HL-60/S4 treated with phorbol 12-myristate 13-acetate at 8.2 ng/mL for 4 days and 3 days (cell line): Measurements from ENCODE around the gene SLC6A16.
"Not testable (repeated sequence)": the region's sequence is repeated elsewhere in the genome, so short reads cannot be mapped to it uniquely, and the experiment has no call there.

Experiments
- in situ Hi-C: fragments of 300-500 bp; cut with MboI; formaldehyde crosslinking; loops from 2 replicates; pipeline ENCODE4 v1.15.0; 2022; ENCODE audit warnings: low sequenced_read_pairs

Gene SLC6A16

DNA sequence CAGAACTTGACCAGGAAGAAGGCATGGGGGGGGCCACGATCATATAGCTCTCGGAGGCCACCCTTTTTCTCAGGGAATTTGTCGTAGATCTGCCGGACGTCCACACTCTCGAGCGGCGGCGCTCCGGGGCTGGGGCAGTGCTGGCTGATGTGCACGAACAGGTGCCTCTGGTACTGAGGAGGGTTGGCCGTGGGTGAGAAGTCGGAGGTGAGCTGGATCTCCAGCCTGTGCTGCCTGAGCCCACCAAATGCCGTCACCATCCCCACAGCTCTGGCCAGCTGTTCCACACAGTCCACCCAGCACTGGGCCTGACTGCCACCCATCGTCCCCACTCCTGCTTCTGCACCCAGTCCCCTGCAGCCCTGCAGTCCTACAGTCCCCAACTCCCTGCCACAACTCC is 22.2 kb upstream of the SLC6A16 start:
- in situ Hi-C loops, result no loop called here

DNA sequence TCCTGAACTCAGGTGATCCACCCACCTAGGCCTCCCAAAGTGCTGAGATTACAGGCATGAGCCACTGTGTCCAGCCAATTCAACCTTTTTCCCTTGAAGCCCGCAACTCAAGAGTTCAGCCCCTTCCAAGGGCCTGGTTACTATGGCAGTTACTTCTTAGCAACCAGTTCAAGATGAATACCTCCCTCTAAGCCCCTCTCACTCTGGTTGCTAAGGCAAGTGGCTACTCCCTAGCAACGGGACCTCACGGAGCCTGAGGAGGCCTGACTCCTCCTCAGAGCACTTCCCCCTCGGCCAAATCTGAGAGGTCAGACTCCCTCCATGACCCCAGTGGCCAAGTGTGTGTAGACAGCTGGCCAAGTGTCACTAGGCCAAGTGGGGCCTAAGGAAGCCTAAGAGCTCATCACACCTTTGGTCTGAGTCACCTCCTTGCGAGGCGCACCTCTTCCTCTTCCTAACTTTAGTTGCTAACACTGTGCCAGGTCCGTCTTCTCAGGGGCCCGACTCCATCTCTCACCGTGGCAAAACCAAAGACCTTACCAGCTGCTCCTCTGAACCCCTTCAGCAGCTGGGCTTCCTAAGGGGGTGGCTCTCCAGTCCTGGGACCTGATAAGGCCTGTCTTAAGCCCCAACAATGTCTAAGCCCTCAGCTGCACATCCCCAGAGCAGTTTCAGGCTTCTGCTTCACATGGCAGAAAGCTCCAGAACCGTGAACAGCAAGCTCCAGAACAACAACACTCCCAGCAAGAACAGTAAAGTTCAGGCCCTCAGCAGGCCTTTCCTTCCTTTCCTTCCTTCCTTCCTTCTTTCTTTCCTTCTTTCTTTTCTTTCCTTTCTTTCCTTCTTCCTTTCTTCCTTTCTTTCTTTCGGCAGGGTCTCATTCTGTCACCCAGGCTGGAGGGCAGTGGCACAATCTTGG is 19.8 kb upstream of the SLC6A16 start:
- in situ Hi-C loops, result no loop called here

DNA sequence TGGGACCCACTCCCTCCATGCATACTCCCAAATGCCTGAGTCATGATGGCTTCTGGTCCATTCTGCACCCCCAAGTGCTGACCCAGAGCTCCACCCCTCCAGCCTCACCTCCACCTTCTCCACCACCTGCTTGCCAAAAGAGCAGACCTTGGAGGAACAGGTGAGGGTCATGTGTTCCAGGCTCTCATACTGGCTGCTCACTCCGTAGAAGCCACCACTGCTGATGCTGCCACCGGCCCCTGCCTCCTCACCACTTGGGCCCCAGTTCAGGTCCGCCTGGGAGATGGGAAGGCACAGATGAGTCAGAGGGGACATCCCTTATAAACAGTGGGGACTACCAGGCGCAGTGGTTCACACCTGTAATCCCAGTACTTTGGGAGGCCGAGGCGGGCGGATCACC is 18.1 kb upstream of the SLC6A16 start:
- in situ Hi-C loops, result no loop called here

DNA sequence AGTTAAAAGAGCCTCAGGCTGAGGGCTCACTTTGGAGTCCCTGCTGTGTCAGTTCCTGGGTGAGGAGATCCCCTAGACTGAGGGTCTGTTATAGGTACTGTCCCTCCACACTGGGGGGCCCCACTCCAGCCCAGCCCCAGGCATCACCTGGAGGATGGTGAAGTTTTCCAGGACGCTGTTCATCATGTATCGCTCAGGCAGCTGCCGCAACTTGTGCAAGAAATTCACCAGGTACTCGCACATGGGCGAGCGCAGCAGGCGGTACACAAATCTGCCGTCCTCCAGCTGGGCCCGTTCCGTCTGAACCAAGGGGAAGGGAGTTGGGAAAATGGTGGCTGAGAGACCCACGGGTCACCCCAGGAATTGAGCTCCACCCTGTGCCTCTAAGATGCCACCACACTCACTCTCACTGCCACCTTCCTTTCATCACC is 17.3 kb upstream of the SLC6A16 start:
- in situ Hi-C loops, result no loop called here

DNA sequence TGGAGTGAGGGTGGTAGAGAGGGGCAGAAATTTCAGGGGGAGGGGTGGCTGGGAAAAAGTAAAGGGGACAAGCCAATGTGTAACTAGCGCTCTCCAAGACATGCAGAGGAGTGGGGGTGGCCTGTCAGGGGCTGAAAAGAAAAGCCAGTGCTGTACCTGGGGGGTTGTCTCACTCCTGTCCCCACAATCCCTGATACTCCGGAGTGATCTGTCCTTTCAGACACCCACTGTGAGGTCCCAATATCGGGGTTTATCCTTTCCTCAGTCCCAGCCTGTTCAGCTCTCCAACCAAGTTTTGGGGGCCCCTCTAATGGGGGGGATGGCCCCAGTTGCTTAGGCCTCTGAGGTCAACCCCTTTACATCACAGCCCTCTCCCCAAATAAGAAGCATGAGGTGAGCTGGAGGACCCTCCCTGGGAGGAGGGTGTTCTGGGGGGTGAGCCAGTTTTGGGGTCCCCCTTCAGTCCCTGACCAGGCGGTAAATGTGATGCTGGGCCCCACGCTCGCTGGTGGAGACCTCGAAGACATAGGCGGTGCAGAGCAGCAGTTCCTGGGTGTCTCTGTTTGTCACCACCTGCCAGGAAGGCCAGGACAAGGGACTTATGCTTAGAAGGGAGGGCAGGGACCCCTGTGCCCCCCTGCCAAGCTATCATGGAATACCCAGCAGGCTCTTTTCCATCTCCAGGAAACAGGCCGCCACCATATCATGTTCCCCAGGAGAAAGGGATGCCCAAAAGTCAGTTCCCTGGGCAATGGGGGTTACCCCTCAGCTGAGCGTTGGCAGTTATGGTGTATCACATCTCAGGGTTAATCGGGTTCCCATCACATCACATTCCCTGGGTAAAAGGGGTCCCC is 16.1 kb upstream of the SLC6A16 start:
- in situ Hi-C loops, result no loop called here

DNA sequence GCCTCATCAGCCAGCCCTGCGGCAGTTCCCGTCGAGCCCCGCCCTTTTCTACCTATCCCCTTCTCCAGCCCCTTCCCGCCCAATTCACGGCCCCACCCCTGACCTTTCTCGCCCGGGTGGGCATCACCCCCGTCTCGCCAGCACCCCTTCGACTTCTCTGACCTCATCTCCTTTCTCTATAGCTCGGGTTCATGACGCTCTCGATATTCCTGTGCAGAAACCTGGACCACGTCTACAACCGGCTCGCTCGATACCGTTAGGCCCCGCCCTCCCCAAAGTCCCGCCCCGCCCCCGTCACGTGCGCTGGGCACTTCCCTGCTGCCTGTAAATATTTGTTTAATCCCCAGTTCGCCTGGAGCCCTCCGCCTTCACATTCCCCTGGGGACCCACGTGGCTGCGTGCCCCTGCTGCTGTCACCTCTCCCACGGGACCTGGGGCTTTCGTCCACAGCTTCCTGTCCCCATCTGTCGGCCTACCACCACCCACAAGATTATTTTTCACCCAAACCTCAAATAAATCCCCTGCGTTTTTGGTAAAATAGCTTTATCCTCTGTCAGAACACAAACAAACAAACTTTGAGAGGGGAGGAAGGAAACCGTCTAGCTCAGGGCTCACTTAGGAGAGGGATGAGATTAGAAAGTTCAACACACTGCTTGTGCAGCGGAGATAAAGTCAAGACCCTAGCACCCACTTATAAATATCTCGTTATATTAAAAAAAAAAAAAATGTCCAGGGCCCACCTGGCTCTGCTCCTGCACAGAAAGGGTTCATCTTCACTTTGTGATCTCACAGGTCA is 15.3 kb upstream of the SLC6A16 start:
- in situ Hi-C loops, result no loop called here

DNA sequence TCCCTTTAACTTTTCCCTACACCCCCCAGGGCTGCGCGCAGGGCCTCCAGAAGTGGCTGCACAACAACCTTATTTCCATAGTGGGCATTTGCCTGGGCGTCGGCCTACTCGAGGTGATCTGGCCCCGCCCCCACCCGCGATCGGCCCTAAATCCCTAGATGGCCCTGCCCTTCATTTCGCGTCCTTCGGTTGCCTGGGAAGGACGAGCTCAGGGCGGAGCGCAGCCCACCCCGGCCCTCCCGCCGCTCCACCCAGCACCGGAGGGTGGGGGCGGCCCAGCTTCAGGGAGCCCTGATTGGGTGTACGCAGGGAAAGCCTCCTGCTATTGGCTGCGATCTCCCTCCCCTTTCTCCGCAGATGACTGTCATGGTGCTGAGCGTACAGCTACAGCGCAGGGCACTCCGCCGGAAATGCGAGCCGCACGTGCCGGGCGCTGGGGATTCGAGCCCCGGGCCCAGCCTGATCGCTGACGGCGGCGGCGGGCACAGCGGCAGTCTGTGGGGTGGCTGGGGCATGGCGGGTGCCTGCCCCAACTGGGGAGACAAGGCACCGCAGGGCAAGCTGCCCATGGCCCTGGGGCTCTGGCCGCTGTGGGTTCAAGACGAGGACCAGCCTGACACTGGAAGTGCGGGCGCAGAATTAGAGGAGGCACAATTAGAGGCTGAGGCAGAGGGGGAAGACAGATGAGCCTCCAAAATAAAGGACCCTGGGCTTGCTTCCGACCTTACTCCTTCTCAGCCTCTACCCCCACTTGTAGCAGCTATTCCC is 14.5 kb upstream of the SLC6A16 start:
- in situ Hi-C loops, result no loop called here

DNA sequence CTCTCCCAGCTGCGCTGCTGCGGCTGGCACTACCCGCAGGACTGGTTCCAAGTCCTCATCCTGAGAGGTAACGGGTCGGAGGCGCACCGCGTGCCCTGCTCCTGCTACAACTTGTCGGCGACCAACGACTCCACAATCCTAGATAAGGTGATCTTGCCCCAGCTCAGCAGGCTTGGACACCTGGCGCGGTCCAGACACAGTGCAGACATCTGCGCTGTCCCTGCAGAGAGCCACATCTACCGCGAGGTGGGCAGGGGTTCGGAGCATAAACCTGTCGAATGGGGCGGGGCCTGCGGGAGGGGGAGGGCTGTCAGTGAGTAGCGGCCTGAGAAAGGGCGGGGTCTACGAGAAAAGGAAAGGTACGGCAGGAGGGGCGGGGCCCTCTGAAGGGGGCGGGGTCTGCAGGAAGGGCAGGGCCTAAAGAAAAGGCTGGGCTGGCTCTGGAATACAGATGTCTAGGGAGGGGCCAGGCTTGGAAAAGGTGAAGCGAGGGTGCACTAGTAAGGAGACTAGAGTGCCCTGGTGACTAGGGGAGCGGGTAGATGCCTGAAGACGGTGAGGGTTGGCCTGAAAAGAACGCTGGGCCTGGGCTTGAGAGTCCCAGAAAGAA is 13.8 kb upstream of the SLC6A16 start:
- in situ Hi-C loops, result no loop called here

DNA sequence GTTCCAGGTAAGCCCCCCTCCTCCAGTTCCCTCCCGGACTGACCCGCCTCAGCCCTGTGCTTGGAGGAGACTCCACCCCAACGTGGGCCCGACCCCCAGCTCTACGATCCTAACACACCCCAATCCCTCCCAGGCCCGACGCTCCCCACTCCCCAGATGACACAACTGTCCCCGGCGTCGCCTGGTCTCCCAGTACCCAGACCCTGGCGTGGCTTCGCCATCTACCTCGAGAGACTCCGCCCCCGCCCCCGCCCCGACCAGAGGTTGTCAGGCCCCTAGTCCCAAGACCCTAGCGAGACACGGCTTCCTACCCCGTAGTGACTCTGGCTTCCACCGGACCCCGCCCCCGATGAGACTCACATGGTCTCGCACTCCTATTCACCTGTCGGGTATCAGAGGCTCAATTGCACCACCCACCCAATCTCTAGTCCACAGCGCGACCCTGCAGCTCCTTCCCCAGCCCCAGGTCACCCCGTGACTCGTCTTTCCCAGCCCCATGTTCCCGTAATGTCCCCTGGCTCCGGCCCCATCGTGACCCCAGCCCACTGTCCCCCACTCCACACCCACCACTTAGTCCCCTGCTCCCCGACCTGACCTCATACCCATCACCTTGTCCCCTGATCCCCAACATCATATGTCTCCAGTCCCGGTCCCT is 13.2 kb upstream of the SLC6A16 start:
- in situ Hi-C loops, result no loop called here

DNA sequence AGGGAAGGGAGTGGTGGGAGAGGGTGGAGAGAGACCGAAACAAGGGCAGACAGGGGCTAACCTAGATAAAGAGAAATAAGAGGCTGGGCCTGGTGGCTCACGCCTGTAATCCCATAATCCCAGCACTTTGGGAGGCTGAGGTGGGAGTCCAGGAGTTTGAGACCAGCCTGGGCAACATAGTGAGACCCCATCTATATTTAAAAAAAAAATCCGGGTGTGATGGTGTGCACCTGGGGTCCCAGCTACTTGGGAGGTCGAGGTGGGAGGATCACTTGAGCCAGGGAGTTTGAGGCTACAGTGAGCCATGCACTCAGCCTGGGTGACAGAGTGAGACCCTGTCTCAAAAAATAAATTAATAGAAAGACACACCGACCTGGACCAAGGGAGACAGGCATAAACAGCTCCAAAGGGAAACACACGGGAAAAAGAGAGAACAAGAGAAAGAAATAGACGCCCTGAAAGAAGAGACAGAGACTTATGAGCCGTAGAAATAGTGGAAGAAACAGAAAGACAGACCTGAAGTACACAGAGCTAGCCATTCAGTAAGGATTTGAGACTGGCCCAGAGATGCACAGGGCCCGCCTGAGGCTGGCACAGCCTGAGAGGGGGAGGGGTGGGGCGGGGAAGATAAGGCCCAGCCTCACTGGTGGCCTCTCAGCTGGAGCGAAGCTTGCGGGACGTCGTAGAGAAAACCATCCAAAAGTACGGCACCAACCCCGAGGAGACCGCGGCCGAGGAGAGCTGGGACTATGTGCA is 12.5 kb upstream of the SLC6A16 start:
- in situ Hi-C loops, result no loop called here

DNA sequence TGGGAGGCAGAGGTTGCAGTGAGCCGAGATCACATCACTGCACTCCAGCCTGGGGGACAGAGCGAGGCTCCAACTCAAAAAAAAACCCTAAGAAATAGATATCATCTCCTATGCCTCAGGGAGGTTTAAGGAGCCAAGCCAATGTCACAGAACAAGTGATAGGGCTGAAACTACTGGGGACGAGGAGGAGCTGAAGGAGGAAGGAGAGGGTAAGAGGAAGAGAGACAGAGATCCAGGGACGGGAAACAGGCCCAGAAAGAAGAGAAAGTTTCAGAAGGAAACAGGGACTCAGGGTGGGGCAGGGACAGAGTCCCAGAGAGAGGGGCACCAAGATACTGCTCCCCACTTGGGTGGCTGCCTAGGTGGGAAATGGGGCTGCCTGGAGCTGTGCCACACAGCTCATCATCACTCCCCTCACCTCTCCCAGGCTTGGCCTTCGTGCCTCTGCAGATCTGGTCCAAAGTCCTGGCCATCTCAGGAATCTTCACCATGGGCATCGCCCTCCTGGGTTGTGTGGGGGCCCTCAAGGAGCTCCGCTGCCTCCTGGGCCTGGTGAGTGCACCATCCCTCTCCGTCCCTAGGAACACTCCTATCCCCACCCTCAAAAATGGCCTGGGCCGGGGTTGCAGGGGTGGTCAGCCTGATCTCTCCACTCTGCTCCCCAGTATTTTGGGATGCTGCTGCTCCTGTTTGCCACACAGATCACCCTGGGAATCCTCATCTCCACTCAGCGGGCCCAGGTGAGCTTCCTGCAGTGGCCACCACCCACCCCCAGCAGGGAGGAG is 11.7 kb upstream of the SLC6A16 start:
- in situ Hi-C loops, result no loop called here

DNA sequence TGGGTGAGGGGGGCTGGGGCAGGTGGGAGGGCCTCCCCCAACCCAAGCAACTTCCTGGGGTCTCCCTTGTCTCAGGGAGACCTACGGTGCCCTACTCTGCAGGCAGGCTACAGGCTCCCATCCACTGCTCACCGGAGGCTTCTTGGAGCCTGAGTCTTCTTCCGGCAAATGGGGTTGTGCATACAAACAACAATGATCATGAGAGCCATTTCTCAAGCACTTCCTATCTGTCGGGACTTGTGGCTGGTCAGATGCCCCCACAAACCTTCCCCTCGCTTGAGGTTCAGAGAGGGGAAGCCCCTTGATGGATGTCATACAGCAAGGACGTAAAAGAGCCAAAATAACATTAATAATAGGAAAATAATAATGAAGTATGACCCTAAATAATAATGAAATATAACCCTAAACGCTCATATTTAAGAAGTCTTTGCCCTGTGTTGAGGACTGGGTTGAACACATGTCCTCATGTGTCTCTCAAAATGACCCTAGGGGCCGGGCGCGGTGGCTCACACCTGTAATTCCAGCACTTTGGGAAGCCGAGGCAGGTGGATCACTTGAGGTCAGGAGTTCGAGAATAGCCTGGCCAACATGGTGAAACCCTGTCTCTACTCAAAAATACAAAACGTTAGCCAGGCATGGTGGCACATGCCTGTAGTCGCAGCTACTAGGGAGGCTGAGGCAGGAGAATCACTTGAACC is 10.9 kb upstream of the SLC6A16 start:
- in situ Hi-C loops, result no loop called here

DNA sequence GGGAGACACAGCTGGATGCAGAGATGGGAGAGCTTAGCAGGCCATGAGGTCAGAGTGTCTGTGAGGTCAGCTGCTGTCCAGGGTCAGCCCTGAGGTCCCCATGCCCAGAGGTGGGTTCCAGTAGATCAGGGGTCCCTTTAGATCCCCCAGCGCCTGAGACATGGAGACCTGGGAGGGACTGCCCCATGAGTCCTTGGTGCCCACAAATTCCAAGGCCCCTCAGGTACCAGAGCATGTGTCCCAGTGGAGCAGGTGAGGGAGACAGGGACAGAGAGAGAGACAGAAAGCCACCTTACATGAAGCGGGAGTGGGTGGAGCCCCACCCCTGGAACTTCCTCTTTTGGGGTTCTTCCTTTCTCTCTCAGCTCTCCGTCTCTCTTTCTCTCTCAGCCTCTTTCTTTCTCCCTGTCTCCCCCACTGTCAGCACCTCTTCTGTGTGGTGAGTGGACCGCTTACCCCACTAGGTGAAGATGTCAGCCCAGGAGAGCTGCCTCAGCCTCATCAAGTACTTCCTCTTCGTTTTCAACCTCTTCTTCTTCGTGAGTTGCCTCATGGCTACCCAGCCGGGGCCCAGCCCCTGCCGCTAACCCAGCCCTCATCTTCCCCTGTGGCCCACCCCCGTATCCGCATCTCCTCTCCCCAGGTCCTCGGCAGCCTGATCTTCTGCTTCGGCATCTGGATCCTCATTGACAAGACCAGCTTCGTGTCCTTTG is 10.2 kb upstream of the SLC6A16 start, which contains the start of gene CD37:
CD37 (plus strand) TSS at position 336 of the 713 bp plus-strand sequence; CDS start at position 471, 135 bp downstream.
- in situ Hi-C loops, result no loop called here

DNA sequence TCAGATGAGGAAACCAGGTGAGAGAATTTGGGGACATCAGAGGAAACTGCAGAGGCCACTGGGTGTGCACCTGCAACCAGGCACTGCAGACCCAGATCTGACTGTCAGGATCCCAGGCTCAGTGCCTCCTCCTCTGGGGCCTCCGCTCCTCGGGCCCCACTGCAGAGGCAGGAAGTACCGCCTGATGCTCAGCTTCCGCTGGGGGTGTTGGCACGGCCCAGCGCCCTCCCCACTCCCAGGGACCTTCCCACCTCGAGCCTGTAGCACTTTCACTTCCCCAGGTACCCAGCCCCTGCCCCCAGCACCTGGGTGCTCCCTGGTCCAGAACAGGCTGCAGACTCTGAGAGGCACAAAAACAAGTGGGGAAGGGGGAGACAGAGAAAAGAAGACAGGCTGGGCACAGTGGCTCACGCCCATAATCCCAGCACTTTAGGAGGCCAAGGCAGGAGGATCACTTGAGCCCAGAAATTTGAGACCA is 8.9 kb upstream of the SLC6A16 start:
- in situ Hi-C loops, result no loop called here

DNA sequence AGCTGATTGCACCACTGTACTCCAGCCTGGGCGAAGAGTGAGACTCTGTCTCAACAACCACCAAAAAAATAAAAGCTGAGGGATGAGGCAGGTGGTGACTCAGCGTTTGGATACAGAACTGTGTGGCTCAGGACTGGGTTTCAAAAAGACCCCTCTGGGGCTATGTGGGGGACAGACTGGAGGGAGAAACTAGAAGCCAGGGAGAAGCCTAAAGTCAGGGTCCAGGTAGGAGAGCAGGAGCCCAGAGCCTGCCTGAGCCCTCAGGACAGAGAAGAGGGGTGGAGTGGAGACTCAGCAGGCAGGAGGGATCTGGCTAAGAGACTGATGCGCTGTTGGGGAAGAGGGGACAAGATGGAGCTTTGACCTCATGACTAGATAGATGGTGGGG is 8.4 kb upstream of the SLC6A16 start:
- in situ Hi-C loops, result no loop called here

DNA sequence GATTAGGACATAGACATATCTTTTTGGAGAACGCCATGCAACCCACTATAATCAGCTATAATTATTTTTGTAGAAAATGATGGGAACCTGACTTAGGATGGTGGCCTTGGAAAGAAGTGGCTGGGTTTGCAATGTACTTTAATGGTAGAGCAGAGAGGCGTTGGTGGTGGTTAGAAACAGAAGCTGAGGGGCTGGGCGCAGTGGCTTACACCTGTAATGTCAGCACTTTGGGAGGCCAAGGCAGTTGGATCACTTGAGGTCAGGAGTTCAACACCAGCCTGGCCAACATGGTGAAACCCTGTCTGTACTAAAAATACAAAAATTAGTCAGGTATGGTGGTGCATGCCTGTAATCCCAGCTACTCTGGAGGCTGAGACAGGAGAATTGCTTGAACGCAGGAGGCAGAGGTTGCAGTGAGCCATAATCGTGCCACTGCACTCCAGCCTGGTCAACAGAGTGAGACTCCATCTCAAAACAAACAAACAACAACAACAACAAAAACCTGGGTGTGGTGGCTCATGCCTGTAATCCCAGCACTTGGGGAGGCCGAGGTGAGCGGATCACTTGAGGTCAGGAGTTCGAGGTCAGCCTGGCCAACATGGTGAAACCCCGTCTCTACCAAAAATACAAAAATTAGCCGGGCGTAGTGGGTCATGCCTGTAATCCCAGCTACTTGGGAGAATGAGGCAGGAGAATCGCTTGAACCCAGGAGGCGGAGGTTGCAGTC is 7.9 kb upstream of the SLC6A16 start:
- in situ Hi-C loops, result not testable (repeated sequence)
